ENCODE results near the gene RBM15.

Gene RBM15

DNA sequence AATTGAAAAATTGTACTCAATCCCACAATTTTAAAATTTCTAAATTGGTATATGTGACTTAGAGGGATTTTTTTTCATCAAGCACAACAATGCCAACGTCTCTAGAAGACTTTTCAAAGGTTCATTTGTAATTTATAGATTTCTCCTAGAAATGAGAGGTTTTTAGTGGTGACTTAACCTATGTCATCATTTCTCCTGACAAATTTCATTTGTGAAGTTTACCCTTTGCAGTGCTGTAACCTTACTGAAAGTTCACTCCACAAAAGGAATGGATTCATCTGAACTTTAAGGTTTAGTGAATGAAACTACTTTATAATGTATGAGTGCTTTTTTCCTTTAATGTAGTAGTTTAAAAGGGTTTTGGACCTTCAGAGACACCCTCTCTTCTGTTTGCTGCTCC is 16.1 kb downstream of the RBM15 start:
- DNase-seq (ENCODE audit: low read depth): no peak

DNA sequence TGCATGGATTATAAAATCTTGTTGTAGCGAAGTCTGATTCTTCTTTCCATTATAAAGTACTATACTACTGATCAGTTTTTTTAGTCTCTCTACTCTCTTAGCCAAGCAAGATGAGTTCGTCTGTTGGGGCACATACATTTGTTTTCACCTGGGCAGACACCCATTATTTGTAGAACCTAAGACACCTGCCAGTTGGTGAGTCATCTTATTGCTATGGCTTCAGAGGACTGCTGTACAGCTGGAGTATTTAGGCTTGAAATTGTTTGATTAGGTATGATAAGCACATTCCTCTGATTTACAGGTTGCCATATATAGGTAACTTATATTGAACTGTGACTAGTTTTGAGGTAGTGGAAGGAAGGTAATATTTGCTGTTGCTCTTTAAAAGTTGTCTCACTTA is 17.2 kb downstream of the RBM15 start:
- DNase-seq (ENCODE audit: low read depth): no peak

DNA sequence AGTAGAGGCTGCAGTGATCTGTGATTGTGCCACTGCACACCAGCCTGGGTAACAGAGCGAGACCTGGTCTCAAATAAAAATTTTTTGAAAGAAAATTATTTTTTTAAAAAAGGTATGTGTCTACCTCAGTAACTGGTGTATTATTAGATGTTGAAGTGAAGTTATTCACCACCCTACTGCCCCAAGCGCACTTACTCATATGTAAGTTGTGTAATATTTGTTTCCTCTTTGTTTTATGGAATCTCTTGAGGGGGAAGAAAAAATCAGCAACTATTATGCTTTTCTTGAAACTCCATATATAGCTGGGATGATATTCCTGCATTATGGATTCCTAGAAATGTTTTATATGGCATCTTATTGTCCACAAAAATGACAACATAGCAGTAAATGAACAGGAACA is 21.3 kb downstream of the RBM15 start:
- no peak for DNase-seq (ENCODE audit: low read depth)

DNA sequence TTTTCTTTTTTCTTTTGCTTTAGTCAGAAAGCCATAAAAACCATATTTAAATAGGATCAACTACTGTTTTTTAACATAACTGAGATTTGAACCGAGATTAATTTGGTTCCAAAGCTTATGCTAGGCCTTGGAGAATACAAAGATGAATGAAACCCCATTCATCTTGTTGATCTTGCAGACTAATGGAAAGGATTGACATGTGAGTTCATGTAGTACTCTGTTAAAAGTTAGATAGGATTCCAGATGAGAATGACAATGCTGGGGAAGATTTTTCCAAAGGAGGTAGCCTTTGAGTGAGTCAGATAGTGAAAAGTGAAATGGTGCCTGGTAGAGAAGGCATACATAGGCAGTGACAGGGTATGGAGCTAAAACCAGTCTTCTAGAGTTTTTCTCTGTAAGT is 22.7 kb downstream of the RBM15 start:
- no peak for DNase-seq (ENCODE audit: low read depth)

DNA sequence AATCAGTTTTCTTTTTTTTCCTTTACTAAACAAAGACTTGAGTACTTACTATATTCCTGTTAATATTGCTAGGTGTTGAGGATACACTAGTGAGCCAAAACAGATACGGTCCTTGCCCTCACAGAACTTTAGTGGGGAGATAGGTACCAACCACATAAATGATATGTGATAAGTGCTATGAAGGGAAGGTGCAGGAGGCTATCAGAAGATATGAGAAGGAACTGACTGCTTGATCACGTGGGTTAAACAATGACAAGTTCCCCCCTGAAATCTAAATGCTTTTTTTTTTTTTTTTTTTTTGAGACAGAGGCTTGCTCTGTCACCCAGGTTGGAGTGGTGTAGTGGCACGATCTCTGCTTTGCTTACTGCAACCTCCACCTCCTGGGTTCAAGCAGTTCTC is 25.0 kb downstream of the RBM15 start:
- DNase-seq (ENCODE audit: low read depth): no peak

DNA sequence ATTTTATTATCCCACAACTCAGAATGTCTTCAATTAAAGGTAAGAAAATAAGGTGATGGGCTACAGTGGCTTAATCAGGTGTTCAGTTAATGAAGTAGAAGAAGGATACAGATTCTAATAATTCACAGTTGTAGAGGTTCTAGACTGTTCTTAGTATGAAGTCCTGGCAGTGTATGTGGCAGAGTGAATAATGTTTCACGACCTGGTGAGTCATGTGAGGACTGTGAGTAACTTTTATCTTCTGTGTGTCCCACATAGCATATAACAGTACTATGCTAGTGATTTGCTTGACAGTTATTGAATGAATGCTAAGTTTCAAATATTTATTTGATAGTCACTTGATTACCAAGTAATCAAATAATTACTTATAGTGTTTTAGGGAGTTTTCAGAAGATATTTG is 31.6 kb downstream of the RBM15 start:
- DNase-seq (ENCODE audit: low read depth): no peak

DNA sequence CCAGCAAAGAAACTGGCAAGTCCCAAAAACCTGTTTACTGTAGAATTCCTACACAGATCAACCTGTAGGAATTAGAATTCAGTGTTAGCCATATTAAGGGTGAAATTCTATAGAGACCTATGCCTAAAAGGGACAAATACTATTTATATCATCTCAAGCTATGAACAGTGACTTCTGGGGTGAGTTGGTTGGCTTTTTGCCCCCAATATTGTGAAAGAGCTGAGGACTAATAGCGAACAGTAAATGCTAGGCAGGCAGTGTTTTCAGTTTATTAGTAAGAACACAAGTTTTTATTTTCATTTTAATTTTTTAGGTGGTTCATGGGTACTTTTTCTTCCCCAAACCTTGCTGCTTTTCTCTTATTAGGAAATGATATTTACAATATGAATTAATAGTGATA is 36.3 kb downstream of the RBM15 start:
- DNase-seq (ENCODE audit: low read depth): no peak

DNA sequence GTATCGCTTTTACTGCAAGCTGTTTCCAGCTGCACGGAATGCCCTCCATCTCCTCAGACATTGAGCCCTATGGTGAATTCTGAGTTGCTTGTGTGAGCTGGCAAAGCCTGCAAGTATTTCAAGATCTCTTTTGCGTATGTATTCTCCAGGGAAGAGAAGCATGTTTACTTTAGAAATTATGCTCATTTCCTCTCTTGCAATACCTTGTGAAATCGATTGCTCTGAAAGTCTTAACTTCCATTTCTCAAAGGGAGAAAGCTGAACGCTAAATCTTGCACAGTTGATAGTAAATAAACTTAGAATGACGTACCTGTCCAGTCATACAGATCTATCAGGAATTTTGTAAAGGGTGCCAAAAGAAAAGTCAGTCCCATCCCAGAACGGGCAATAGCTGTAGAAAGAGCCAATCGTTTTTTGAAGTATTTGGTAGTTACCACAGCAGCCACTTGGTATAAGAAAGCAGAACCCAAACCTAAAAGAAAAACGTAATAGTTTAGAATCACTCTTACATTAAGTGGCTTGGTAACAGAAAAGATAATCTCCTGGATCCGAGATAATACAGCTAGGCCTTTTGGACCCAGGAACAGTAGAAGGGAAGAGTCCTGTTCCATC is 41.6 kb downstream of the RBM15 start:
- DNase-seq (ENCODE audit: low read depth): no peak

DNA sequence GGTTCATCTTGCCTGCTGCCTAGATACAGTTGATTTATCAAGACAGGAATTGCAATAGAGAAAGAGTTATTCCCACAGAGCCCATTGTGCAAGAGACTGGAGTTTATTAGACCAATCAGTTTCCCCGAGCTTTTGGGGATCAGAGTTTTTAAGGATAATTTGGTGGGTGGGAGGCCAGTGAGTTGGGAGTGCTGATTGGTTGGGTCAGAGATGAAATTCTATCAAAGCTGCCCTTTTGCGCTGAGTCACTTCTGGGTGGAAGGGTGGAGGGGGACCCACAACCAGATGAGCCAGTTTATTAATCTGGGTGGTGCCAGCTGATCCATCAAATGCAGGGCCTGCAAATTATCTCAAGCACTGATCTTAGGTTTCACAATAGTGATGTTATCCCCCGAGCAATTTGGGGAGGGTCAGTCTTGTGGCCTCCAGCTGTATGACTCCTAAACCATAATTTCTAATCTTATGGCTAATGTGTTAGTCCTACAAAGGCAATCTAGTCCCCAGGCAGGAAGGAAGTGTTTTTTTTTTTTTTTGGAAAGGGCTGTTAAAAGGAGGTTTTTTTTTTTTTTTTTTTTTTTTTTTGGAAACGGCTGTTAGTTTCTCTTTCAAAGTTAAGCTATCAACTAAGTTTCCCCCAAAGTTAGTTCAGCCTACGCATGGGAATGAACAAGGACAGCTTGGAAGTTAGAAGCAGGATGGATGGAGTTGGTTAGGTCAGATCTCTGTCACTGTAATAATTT is 44.2 kb downstream of the RBM15 start:
- no peak for DNase-seq (ENCODE audit: low read depth)

DNA sequence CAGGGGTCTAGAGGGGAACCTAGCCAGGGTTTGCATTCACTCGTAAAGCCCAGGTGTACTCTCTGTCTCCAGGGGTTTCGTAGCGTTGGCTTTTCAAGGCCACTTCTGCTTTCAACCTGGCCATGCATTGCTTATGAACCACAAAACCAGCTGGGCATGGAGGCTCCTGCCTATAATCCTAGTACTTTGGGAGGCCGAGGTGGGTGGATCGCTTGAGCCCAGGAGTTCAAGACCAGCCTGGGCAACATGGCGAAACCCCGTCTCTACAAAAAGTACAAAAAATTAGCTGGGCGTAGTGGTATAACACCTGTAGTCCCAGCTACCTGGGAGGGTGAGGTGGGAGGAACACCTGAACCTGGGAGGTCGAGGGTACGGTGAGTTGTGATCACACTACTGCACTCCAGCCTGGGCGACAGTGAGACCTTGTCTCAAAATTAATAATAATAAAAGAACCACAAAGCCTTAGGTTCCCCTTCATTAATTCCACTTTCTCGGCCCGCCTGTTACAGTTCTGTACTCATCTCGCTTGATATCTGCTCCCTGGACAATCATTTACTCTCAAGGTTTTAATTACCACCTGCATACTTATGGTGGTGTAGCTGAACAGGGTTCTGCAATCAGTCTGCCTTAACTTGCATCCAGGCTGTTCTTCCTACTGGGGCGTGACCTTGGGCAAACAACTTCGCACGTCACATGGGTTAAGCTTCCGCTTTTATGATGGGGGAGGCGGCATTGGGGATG is 45.6 kb downstream of the RBM15 start:
- DNase-seq (ENCODE audit: low read depth): no peak

DNA sequence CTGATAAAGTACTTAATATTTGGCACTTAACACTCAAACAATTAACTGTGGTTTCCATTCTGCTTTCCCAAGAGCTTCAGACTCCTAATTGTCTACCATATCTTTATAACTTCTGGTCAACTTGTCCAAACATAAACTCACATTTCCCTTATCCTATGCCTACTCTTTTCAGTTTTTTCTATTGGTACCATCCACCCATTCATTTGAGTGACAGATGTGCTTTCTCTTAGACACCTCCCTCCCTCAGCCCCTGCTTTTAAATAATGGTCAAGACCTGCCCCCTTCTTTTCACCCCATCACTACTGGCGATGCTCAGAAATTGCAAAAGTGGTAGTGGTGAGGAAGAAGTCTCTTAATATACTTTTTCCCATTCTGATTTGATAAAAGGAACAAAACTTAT is 46.2 kb downstream of the RBM15 start:
- DNase-seq (ENCODE audit: low read depth): no peak

DNA sequence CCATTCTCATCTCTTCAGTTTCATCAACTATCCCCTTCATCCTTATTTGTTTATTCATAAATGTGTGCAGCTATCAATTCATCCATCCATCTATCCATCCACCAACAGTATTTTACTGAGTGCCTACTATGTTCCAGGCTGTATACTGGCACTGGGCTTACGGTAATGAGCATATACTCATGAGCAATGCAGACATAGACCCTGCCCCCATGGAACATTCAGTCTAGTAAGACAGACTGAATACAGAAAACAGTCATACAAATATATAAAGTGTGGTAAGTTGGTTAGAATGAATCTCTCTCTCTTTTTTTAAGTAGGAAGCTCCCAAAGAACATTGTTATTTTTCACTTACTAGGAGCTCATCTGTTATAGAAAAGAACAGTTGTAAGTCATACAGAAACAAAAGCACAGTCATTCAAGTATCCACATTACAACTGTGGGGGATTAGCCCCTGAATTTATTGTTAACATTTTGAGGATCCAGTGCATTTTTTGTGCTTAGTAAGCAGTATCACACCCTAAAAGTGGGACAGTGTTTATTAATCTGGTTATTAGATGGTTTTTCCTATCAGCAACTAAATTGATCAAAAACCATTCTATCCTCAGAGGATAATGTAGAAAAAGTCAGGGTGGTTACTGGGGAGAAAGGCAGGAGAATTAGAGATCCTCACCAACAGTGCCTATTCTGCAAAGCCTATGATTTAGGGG is 48.0 kb downstream of the RBM15 start:
- DNase-seq (ENCODE audit: low read depth): no peak

DNA sequence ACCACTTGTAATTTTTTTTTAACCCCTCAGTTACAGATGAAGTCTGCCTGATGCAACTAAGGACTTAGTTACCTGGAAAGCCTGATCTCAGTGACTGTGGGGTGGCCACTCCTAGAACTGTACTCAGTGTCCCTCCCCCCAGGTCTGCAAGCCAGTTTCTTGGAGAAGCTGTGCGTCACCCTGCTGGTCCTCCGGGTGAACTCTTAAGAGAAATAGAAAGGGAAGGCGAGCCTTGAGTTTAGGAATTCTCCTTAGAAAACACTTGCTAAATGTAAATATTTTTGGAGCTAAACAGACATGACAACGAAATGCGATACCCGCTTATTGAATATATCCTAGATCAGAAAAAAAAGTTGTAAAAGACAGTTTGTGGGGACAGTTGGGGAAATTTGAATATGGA is 50.9 kb downstream of the RBM15 start:
- DNase-seq (ENCODE audit: low read depth): no peak

DNA sequence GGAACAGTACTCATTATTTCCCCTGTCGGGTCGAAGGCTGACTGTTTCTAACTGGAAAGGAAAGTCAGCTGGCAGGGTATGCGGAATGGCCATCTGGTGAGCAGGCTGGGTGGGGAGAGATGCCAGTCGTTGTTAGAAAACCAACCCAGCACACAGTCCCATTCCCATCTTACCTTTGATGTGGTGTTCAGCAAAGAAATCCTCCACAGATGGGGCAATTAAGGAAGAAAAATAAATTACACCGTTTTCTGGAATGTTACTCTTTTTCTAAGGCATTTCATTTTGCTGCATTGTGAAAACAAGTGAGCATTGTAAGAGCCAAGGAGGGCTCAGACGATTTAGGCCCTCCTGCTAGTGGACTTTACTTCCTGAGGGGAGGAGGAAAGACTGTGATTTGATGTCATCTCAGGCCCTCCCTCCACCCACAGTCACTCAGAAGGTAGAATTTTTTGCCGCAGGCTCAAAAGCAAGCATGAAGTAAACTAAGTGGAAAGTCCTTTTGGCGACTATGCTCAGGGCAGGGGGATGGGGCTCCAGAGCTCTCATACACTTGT is 51.6 kb downstream of the RBM15 start, which contains the start of gene SLC16A4:
Gene SLC16A4 (minus strand): TSS at position 335 of the 554 bp plus-strand sequence. CDS start 1,703 bp downstream, outside the sequence.
- DNase-seq (ENCODE audit: low read depth): no peak

DNA sequence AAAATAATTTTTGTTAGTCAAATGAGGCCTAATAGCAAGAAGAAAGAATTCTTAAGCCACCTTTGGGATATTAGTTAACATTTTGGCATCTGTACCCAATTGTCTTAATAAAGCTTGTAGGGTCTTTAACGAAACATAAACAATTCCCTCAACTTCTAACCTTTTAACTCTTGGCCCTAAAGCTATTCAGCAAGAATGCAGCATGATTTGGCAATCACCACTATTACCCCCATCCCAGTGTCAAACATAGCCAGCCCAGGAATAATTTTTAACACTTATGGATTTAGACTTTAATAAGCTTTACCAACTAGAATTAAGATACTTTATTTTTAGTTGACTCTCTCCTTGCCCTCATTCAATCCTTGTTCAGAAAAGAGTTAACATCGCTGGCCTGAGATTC is 54.1 kb downstream of the RBM15 start:
- no peak for DNase-seq (ENCODE audit: low read depth)

DNA sequence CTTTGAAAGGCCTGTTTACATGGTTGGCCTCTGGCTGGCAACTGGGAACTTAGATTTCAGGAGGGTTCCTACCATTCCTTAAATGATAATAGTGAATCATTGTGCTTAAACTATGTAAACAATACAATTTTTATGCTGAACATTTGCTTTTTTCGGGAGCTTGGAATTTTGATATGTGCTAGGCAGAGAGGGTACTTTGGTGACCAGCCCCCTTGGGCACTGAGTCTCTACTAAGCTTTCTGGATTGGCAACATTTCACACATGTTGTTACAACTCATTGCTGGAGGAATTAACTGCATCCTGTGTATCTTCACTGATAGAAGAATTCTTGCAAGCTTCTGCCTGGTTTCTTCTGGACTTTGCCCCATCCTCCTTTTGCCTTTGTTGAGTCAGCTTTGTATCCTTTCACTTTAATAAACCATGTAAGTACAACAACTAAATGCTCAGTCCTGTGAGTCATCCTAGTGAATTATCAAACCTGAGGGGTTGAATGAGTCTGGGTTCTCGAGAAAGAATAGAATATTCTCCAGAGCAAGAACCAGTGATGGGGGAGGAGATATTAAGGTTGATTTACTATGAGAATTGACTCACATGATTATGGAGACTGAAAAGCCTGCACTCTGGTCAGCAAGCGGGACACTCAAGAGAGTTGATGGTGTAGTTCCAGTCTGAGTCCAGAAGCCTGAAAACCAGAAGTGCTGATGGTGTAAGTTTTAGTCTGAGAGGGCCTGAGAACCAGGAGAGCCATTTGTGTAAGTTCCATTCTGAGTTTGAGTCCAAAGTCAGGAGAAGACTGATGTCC is 54.7 kb downstream of the RBM15 start:
- DNase-seq (ENCODE audit: low read depth): no peak

DNA sequence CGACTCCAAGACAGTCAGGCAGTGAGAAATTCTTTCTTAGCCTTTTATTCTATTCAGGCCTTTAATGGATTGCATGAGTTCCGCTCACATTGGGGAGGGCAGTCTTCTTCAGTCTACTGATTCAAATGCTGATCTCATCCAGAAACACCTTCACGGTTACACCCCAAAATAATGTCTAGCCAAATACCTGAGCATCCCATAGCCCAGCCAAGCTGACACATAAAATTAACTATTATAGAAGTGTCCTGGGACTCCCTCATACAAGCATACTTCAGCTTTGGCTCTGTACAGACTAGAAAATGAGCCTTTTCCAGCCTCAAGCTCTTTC is 55.3 kb downstream of the RBM15 start:
- no peak for DNase-seq (ENCODE audit: low read depth)
